Stimulated activated CD4-positive, alpha-beta T cell treated with anti-CD3 and anti-CD28 coated beads, TNF-alpha, amount 100 ng/mL, for 1 hour (primary cell): ENCODE data around the gene BCAS3.

Experiments
- DNase-seq, 3 donors: peaks; one replicate each; pipeline ENCODE4 v3.0.0-alpha.2; 2020; ENCODE audit warnings: low read depth in 3 of 3, low spot score in 1 of 3

Gene BCAS3

GRCh38 chr17:61183793-61184192, 506.1 kb downstream of the BCAS3 start:
- no peak for DNase-seq

DNA sequence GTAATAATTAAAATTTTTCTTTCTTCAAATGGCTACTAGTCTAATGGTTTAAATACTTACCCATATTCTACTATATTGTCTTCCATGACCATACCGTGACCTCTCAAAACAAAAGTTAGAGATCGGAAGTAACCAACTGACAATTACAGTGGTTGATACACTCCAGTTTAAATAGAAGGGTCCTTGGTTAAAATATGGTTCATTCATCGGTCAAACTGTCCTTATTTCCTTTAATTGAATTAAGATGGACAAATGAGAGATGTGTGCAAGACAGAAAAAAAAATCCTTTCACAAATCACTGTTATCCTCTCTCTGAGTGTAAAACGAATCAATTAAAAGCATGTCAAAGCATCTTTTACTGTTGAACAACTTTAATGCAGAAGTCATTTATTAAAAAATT, 507.7 kb downstream of the BCAS3 start:
- no peak for DNase-seq

- DNase-seq, result no peak
Observed at GRCh38 chr17:61187038-61187437, 509.4 kb downstream of the BCAS3 start.

DNA sequence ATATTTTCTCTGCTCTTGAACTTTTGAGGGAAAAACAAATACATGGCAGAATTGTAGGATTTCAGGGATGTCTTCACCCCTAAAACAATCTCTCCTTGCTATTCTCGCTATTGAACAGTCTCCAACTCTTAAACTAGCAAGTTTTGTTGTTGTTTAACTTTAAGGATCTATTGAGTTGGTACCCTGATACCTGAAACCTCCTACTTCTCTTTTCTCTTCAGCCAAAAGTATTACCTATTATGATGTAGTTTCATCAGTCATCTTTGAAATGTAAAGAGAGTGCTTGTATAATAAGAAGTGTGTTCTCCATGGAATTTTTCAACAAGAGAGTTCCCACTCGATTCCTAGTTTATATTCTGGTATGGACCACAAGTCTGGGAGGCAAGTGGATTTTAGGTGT, 510.4 kb downstream of the BCAS3 start:
- DNase-seq, result no peak

- DNase-seq, result no peak
Observed at GRCh38 chr17:61189968-61190367, 512.3 kb downstream of the BCAS3 start.

DNA sequence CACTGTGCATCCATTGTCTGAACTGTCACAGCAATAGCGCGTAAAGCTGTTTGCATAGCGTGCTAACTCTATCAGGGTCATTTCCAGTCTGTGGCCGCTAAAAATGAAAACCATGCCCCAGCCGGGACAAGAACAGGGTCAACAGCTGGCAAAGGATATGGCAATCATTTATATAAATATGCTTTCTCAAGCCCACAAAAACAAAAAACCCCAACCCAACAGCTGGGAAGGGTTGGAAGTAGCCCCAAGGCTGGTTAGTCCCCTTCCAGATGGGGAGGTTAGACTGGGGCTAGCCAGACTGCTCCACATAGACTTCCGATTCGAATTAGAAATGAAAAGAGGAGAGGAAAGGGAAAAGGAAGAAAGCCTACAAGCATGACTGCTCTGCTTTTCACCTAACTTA, 518.7 kb downstream of the BCAS3 start:
- DNase-seq, result no peak

- DNase-seq, result no peak
Observed at GRCh38 chr17:61196799-61197198, 519.1 kb downstream of the BCAS3 start.

GRCh38 chr17:61199431-61200338, 522.0 kb downstream of the BCAS3 start:
- DNase-seq, result no peak

- no peak for DNase-seq
Observed at GRCh38 chr17:61200339-61200715, 522.7 kb downstream of the BCAS3 start.

DNA sequence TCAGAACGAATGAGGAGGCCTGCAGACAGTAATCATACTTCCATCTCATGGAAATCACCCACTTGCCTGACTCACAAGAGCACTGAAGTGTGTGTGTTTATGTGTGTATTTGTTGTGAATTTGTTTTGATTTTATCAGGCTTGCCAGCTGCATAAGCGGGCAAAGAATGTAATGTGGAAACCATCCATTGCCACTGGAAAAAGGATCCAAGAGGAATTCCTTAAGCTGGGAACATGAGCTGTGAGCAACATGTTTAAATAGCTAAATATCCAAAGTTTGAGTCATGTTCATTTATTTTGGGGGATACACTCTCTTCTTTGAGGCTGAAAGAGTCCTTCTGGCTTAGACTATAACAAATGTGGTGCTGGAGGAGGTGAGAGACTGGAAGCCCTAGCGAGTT, 523.6 kb downstream of the BCAS3 start:
- DNase-seq, result no peak

DNA sequence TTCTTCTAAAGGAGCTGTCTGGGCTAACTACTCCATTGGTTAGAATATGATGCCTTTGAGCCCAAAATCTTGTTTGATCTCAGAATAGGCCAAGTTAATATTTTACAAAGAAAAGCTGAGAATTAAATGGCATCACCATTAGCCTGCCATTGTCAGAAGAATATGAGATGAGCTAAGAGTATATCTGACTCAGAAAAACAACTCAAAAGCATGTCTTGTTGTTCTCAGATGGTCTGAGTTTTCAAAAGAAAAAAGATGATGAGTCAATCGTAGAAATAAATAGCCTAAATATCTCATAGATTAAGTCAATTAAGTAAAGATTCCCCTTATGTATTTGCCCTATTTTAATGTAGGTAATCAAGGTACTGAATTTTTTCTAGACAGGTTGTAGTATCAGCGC, 524.9 kb downstream of the BCAS3 start:
- no peak for DNase-seq

DNA sequence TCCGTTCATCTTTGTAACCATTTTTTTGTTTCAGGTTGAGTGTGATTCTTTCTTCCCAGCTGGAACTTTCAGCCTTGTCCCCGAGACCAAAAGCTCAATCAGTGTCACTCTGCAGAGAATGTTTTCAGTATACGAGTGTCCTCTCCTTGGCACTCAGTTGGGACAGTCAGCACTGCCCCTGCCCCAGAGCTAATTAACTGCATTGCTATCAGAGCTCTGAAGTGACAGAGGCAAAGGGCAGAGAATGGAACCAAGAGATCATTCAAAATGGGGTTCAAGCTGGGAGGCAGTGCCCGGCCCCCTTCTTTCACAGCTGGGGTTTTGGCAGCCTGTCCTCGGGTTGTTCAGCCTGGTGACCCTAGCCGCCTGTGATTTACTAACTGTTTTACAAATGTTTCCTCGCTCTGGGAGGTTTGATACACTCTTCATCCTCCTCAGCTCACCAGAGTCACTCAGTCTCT, 526.0 kb downstream of the BCAS3 start:
- no peak for DNase-seq

- DNase-seq, result no peak
Observed at GRCh38 chr17:61204456-61204855, 526.8 kb downstream of the BCAS3 start.

GRCh38 chr17:61205401-61205800, 527.8 kb downstream of the BCAS3 start:
- DNase-seq, result no peak

DNA sequence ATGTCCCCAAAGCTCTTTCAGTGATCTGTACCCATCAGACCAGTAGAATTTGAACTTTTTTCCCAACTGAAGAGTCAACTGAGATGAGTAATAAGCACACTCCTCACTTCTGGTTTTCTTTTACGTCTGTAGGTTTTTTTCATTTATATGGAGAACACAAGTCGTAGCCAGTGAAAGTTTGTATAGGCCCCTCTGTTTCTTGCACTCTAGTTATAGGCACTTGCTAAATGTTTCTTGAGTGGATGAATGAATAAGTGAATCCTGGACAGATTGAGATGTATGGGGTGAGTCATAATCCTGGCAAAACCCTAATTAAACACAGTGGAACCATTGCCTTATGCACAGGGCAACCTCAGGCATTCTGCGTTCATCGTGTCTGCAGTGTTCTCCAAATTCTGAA, 528.3 kb downstream of the BCAS3 start:
- no peak for DNase-seq

GRCh38 chr17:61206922-61207321, 529.3 kb downstream of the BCAS3 start:
- DNase-seq, result no peak

GRCh38 chr17:61208301-61209105, 530.9 kb downstream of the BCAS3 start:
- DNase-seq, result no peak

DNA sequence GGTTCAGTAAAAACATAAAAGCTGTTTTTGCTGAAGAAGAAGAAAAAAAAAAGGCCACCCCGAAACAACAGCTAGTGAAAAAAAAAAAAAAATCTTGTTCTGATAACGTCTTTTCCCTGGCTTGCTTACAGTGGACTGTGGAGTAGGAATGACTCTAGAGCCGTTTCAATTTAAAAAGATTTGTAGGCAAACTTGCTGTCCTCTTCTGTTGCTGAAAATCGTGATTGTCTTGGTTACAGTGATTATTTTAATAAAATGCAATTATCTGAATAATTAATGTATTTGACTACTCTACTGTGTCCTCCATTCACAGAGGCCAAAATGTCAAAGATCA, 531.4 kb downstream of the BCAS3 start:
- DNase-seq, result no peak

DNA sequence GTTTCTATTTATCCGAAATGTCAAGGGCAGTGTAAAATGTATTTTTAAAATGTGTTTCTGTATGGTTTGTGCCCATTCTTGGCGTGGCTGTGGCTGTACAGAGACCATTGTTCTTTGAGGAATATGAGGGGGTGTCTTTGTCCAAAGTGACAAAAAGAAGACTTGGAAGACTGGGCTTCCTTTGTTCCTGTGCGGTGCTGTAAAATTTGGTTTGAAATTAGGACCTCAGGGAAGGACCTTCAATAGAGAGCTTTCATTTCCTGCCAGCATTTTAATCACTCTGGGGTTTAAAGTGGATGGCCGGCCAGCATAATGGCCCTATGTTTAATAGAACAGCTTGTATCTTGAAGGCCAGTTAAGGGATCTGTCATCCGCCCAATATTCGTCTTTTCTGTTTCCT, 531.9 kb downstream of the BCAS3 start:
- no peak for DNase-seq

DNA sequence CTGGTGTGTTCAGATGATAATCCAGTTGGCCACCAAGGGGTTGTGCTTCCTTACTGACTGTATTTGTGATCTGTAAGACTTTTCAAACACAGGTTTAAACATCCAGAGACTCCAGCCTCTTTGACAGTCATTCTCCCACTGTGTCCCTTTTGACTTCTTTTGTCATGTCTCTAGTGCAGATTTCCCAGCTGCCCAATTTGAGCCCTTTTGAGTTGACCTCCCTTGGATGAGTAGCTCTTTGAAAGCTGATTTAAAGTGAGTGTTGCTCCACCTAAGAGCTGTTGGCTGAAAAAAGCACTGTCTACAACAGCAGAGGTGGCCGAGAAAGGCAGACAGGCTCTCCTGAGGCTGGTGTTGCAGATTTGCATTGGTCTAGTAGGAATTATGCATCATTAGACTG, 533.6 kb downstream of the BCAS3 start:
- DNase-seq, result no peak

DNA sequence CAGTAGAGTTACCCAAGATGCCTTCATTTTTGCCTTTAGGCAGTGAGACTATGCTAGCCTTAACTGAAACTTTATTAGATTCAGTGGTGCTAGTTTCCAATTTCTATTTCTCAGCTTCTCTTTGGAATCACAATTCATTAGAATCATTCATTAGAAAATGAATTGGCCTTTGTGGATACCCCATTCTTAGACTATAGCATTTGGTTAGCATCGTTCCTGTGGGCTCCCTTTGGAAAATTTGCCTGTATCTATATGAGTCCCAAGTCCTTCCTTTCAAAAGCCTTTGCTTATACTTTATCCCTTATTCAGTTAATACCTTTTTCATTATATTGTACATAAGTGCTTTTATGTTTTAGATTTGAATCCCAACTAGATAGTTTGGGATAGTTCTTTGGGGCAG, 535.0 kb downstream of the BCAS3 start:
- DNase-seq, result no peak

DNA sequence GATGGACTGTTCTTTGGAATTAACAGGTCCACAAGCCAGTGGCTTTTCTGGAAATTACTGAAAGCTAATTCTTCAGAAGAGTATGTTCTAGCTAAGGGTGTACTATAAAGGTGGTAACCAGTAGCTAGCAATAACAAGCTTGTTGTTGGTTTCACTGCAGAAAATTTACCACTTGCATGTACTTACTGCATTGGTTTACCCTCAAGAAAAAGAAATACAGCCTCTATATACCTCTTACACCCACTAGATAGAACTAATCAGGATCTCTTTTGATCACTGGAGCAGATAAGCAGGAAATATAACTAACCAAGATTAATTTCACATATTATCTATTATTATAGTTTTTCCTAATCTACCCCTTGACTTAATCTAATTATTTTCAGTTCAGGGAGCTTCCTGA, 537.1 kb downstream of the BCAS3 start:
- no peak for DNase-seq
